ENCODE data around the gene NGF. TPM values are rescaled to one million over a fixed set of nuclear protein-coding genes. Genes with fewer than 3 reads are reported as not detected.

NGF gene
- total and polyA plus RNA-seq, 2 experiments from 2014 or later: 0.37 to 2.6 TPM

- 81% methylated on average over 10 of the region's 10 CpGs for WGBS (ENCODE audit: low lambda C conversion rate, missing lambda C conversion rate)
- no peaks in the 10 kb centered on the region for H3K9me2 ChIP-seq (replicated peaks; ENCODE audit: insufficient read depth)
- no peak for TF ChIP-seq EZH2phosphoT487 (IDR thresholded peaks at IDR 0.05; ENCODE audit: low read depth, severe bottlenecking, unreplicated experiment)
- TF ChIP-seq EZH2 (IDR thresholded peaks at IDR 0.05; ENCODE audit: borderline replicate concordance): no peak
- TF ChIP-seq CTCF (IDR thresholded peaks at IDR 0.05; ENCODE audit: poor library complexity): no peak
- no peaks in the 10 kb centered on the region for H4K20me1 ChIP-seq (ENCODE audit: insufficient read depth, poor library complexity, severe bottlenecking)
- no peak overlapping the region for H3K4me3 ChIP-seq
- no peaks in the 10 kb centered on the region for H3K36me3 ChIP-seq (replicated peaks; ENCODE audit: insufficient read depth, low read depth)
- no peak overlapping the region for H2AFZ ChIP-seq
- no peak for DNase-seq (ENCODE audit: low spot score)
- no peaks in the 10 kb centered on the region for H3K4me1 ChIP-seq (ENCODE audit: insufficient read depth)
- no peak overlapping the region for H3K4me2 ChIP-seq
- no peaks in the 10 kb centered on the region for H3K27me3 ChIP-seq
- H3K79me2 ChIP-seq: no peaks in the 10 kb centered on the region
- no peak overlapping the region for H3K27ac ChIP-seq
- H3K9me3 ChIP-seq (ENCODE audit: low read depth): no peaks in the 10 kb centered on the region
Measured at GRCh38 chr1:115266729-115267421, 71.2 kb downstream of the NGF start.

GRCh38 chr1:115265099-115265498 lies 73.0 kb downstream of the NGF start:
- no peaks in the 10 kb centered on the region for H3K9me3 ChIP-seq (ENCODE audit: low read depth)
- no peak overlapping the region for H3K4me3 ChIP-seq
- no peaks in the 10 kb centered on the region for H3K36me3 ChIP-seq (replicated peaks; ENCODE audit: insufficient read depth, low read depth)
- DNase-seq (ENCODE audit: low spot score): no peak
- H2AFZ ChIP-seq: no peak overlapping the region
- no peaks in the 10 kb centered on the region for H3K9me2 ChIP-seq (replicated peaks; ENCODE audit: insufficient read depth)
- 88% methylated on average over 1 of the region's 1 CpG for WGBS (ENCODE audit: low lambda C conversion rate, missing lambda C conversion rate)
- no peak overlapping the region for H3K4me2 ChIP-seq
- H3K27ac ChIP-seq: no peak overlapping the region
- no peaks in the 10 kb centered on the region for H3K4me1 ChIP-seq (ENCODE audit: insufficient read depth)
- no peak for TF ChIP-seq EZH2 (IDR thresholded peaks at IDR 0.05; ENCODE audit: borderline replicate concordance)
- TF ChIP-seq EZH2phosphoT487 (IDR thresholded peaks at IDR 0.05; ENCODE audit: low read depth, severe bottlenecking, unreplicated experiment): no peak
- no peak for TF ChIP-seq CTCF (IDR thresholded peaks at IDR 0.05; ENCODE audit: poor library complexity)
- no peaks in the 10 kb centered on the region for H3K27me3 ChIP-seq
- no peaks in the 10 kb centered on the region for H3K79me2 ChIP-seq
- H4K20me1 ChIP-seq (ENCODE audit: insufficient read depth, poor library complexity, severe bottlenecking): no peaks in the 10 kb centered on the region

GRCh38 chr1:115262886-115263285 lies 75.2 kb downstream of the NGF start:
- H3K27ac ChIP-seq: no peak overlapping the region
- H3K36me3 ChIP-seq (replicated peaks; ENCODE audit: insufficient read depth, low read depth): no peaks in the 10 kb centered on the region
- WGBS (ENCODE audit: low lambda C conversion rate, missing lambda C conversion rate): 70% methylated on average over 4 of the region's 4 CpGs
- H3K9me3 ChIP-seq (ENCODE audit: low read depth): peaks cover 4% of the 10 kb centered on the region
- H3K4me3 ChIP-seq: no peak overlapping the region
- no peak overlapping the region for H2AFZ ChIP-seq
- no peak for TF ChIP-seq EZH2 (IDR thresholded peaks at IDR 0.05; ENCODE audit: borderline replicate concordance)
- no peak for TF ChIP-seq EZH2phosphoT487 (IDR thresholded peaks at IDR 0.05; ENCODE audit: low read depth, severe bottlenecking, unreplicated experiment)
- TF ChIP-seq CTCF (IDR thresholded peaks at IDR 0.05; ENCODE audit: poor library complexity): no peak
- no peak overlapping the region for H3K4me2 ChIP-seq
- no peaks in the 10 kb centered on the region for H3K79me2 ChIP-seq
- no peaks in the 10 kb centered on the region for H3K9me2 ChIP-seq (replicated peaks; ENCODE audit: insufficient read depth)
- no peaks in the 10 kb centered on the region for H3K27me3 ChIP-seq
- H4K20me1 ChIP-seq (ENCODE audit: insufficient read depth, poor library complexity, severe bottlenecking): no peaks in the 10 kb centered on the region
- DNase-seq (ENCODE audit: low spot score): no peak
- H3K4me1 ChIP-seq (ENCODE audit: insufficient read depth): no peaks in the 10 kb centered on the region
